A549 (cell line): ENCODE data around the gene CAMTA1. TPM values are rescaled to one million over a fixed set of nuclear protein-coding genes. Genes with fewer than 3 reads are reported as not detected.

Experiments
- ATAC-seq, 2 experiments: fragments of 200-7000 bp in 1 of 2; fragments of >200 bp in 1 of 2; cut with Nextera tagmentation in 1 of 2; cut with Tn5 transposase in 1 of 2; 3 replicates each; pipeline versions ENCODE4 v1.8.0 to v1.9.1; 2018 to 2020; ENCODE audit warnings: mild to moderate bottlenecking in 1 of 2, moderate library complexity in 1 of 2
- CTCF ChIA-PET: fragments of 300-600 bp; sonication (Branson Sonifier 250); formaldehyde crosslinking; extraction: SDS; loops from one replicate; lab custom pipeline; 2021; ENCODE audit warnings: antibody characterized with exemption, inconsistent platforms; lab: Yijun Ruan, JAX
- POLR2A ChIA-PET: fragments of 350-600 bp; formaldehyde crosslinking; extraction: SDS; loops from one replicate; lab custom pipeline; 2021; ENCODE audit warnings: antibody characterized with exemption, inconsistent platforms; lab: Yijun Ruan, JAX
- DNase-seq, 2 experiments: peaks; one replicate each; pipeline versions ENCODE4 v3.0.0 to v3.0.0-alpha.2; 2011 to 2016; ENCODE audit warnings: low read depth in 1 of 2, low spot score in 1 of 2
- FAIRE-seq: peaks from 2 replicates; lab custom pipeline; 2011; peaks lifted over from hg19 to GRCh38; lab: Jason Lieb, UNC
- H3K27ac ChIP-seq, 2 experiments: fragments of >200 bp; sonication (Bioruptor Twin); formaldehyde crosslinking; 3 replicates each; pipeline ENCODE4 v1.5.1; 2016 to 2017
- H3K4me1 ChIP-seq: fragments of >200 bp; sonication (Bioruptor Twin); formaldehyde crosslinking; 3 replicates; pipeline ENCODE4 v1.6.1; 2016
- H3K4me2 ChIP-seq: fragments of >200 bp; sonication (Bioruptor Twin); formaldehyde crosslinking; 3 replicates; pipeline ENCODE4 v1.6.1; 2016
- H3K4me3 ChIP-seq: fragments of >200 bp; sonication (Bioruptor Twin); formaldehyde crosslinking; 3 replicates; pipeline ENCODE4 v1.5.1; 2016
- H3K9me3 ChIP-seq: fragments of >200 bp; sonication (Bioruptor Twin); formaldehyde crosslinking; 3 replicates; pipeline ENCODE4 v1.6.1; 2016
- BHLHE40 ChIP-seq: IDR thresholded peaks from 2 replicates; pipeline ENCODE4 v1.6.1; 2012; ENCODE audit warnings: low read depth, low read length, inconsistent platforms
- CBX2 ChIP-seq: fragments of 200-600 bp; sonication (generic); IDR thresholded peaks from 2 replicates; pipeline ENCODE4 v1.6.1; 2016; ENCODE audit warnings: low read depth, mild to moderate bottlenecking, borderline replicate concordance
- CTCF ChIP-seq: fragments of >200 bp; sonication (Bioruptor Twin); formaldehyde crosslinking; IDR thresholded peaks from 3 replicates; pipeline ENCODE4 v1.5.1; 2016
- EHMT2 ChIP-seq: fragments of 200-600 bp; sonication (generic); IDR thresholded peaks from 2 replicates; pipeline ENCODE4 v1.6.1; 2016; ENCODE audit warnings: antibody characterized with exemption, low read depth, mild to moderate bottlenecking, moderate library complexity
- EP300 ChIP-seq, 2 experiments: fragments of >200 bp; sonication (Bioruptor Twin); formaldehyde crosslinking; IDR thresholded peaks; 2 replicates in 1 of 2; 3 replicates in 1 of 2; pipeline ENCODE4 v1.6.1; 2016 to 2017
- FOSB ChIP-seq: fragments of 250-450 bp; sonication (Bioruptor Pico); IDR thresholded peaks from 2 replicates; pipeline ENCODE4 v1.5.0; 2020; ENCODE audit warnings: mild to moderate bottlenecking, moderate library complexity
- FOXS1 ChIP-seq: fragments of 250-450 bp; sonication (Bioruptor Pico); IDR thresholded peaks from 2 replicates; pipeline ENCODE4 v1.5.0; 2020; ENCODE audit warnings: mild to moderate bottlenecking, moderate library complexity
- HMGXB4 ChIP-seq: fragments of 250-450 bp; sonication (Bioruptor Pico); IDR thresholded peaks from 2 replicates; pipeline ENCODE4 v1.5.0; 2021; ENCODE audit warnings: mild to moderate bottlenecking, moderate library complexity, borderline replicate concordance
- HOXB5 ChIP-seq: fragments of 250-450 bp; sonication (Bioruptor Pico); IDR thresholded peaks from 2 replicates; pipeline ENCODE4 v1.5.0; 2020; ENCODE audit warnings: mild to moderate bottlenecking, moderate library complexity
- JUN ChIP-seq, 2 experiments: fragments of >200 bp; sonication (Bioruptor Twin); formaldehyde crosslinking; IDR thresholded peaks; 2 replicates in 1 of 2; 3 replicates in 1 of 2; pipeline ENCODE4 v1.6.1; 2016 to 2017
- NFE2L2 ChIP-seq: fragments of 150-350 bp; conservative IDR thresholded peaks from 2 replicates; pipeline ENCODE4 v1.6.1; 2014; ENCODE audit warnings: low read length
- NPAS2 ChIP-seq: fragments of 250-450 bp; sonication (Bioruptor Pico); IDR thresholded peaks from 2 replicates; pipeline ENCODE4 v1.8.0; 2022; ENCODE audit warnings: mild to moderate bottlenecking, moderate library complexity, borderline replicate concordance
- NR3C1 ChIP-seq: fragments of >200 bp; sonication (Bioruptor Twin); formaldehyde crosslinking; IDR thresholded peaks from 3 replicates; pipeline ENCODE4 v1.6.1; 2017
- PBX3 ChIP-seq: IDR thresholded peaks from 2 replicates; pipeline ENCODE4 v1.6.1; 2012
- PHF8 ChIP-seq: fragments of 200-600 bp; sonication (generic); IDR thresholded peaks from 2 replicates; pipeline ENCODE4 v1.6.1; 2016; ENCODE audit warnings: low read depth, mild to moderate bottlenecking, antibody characterized with exemption, moderate library complexity, borderline replicate concordance
- POLR2A ChIP-seq: IDR thresholded peaks from 2 replicates; pipeline ENCODE4 v1.6.1; 2012; ENCODE audit warnings: mild to moderate bottlenecking, low read length
- POLR2AphosphoS2 ChIP-seq: conservative IDR thresholded peaks from 2 replicates; pipeline ENCODE4 v1.6.1; 2012; ENCODE audit warnings: low read length, improper control_type of control experiment, inconsistent platforms
- RAD21 ChIP-seq, 2 experiments: fragments of >200 bp in 1 of 2; sonication (Bioruptor Twin) in 1 of 2; formaldehyde crosslinking in 1 of 2; IDR thresholded peaks in 1 of 2; conservative IDR thresholded peaks in 1 of 2; 2 replicates in 1 of 2; 3 replicates in 1 of 2; pipeline ENCODE4 v1.6.1; 2012 to 2018; ENCODE audit warnings: inconsistent platforms in 1 of 2
- RARB ChIP-seq: fragments of 250-450 bp; sonication (Bioruptor Pico); IDR thresholded peaks from 2 replicates; pipeline ENCODE4 v1.8.0; 2021; ENCODE audit warnings: mild to moderate bottlenecking, moderate library complexity
- RCOR1 ChIP-seq: fragments of 150-350 bp; IDR thresholded peaks from 2 replicates; pipeline ENCODE4 v1.6.1; 2014; ENCODE audit warnings: antibody characterized with exemption, low read length, low read depth
- RFX5 ChIP-seq: fragments of 450-650 bp; IDR thresholded peaks from 2 replicates; pipeline ENCODE4 v1.7.1; 2014; ENCODE audit warnings: antibody characterized with exemption, mild to moderate bottlenecking, moderate library complexity
- RNF2 ChIP-seq: fragments of 200-600 bp; sonication (generic); IDR thresholded peaks from 2 replicates; pipeline ENCODE4 v1.6.1; 2016; ENCODE audit warnings: low read depth, mild to moderate bottlenecking, antibody characterized with exemption, moderate library complexity, borderline replicate concordance
- SMC3 ChIP-seq: fragments of >200 bp; sonication (Bioruptor Twin); formaldehyde crosslinking; IDR thresholded peaks from 3 replicates; pipeline ENCODE4 v1.6.1; 2018; ENCODE audit warnings: inconsistent platforms
- SREBF2 ChIP-seq: fragments of 450-650 bp; IDR thresholded peaks from 2 replicates; pipeline ENCODE4 v1.6.1; 2014; ENCODE audit warnings: mild to moderate bottlenecking, moderate library complexity
- TFCP2L1 ChIP-seq: fragments of 250-450 bp; sonication (Bioruptor Pico); IDR thresholded peaks from 2 replicates; pipeline ENCODE4 v1.5.0; 2021; ENCODE audit warnings: mild to moderate bottlenecking
- ZFP36 ChIP-seq: fragments of 450-650 bp; IDR thresholded peaks from 2 replicates; pipeline ENCODE4 v1.6.1; 2014; ENCODE audit warnings: borderline replicate concordance; ENCODE audit not compliant: partially characterized antibody
- ZSCAN20 ChIP-seq: fragments of 250-450 bp; sonication (Bioruptor Pico); IDR thresholded peaks from 2 replicates; pipeline ENCODE4 v1.8.0; 2022; ENCODE audit warnings: mild to moderate bottlenecking, moderate library complexity
- WGBS: methylation state at CpG from one replicate; pipeline ENCODE4 v1.1.6; 2017; ENCODE audit errors: missing lambda C conversion rate; 5-methylcytosine and 5-hydroxymethylcytosine counted together
- polyA plus RNA-seq, 4 experiments: library from polyadenylated mRNA; depleted of rRNA in 3 of 4; stranded (reverse); fragments of >200 nt; fragmentation: RNase III in 1 of 4; extraction: RNeasy Plus Mini Kit Qiagen cat#74134 plus additional on column Dnase treatment in 1 of 4; gene quantifications; 2 replicates in 3 of 4; 3 replicates in 1 of 4; pipeline ENCODE4 v1.2.3, GENCODE V29; 2011 to 2017
- TF ChIP-seq, protein P1 (sequence below): IDR thresholded peaks from 2 replicates; pipeline ENCODE4 v1.6.1; 2012; ENCODE audit warnings: low read depth, borderline replicate concordance
- TF ChIP-seq, protein P2 (sequence below): fragments of 250-450 bp; sonication (Bioruptor Pico); IDR thresholded peaks from 2 replicates; pipeline ENCODE4 v1.5.0; 2020; ENCODE audit warnings: low read depth, mild to moderate bottlenecking, moderate library complexity

The CAMTA1 gene
- polyA plus RNA-seq, 2 of the 4 experiments (the other 2 are of a cell fraction): 58.8 to 75.0 TPM

DNA sequence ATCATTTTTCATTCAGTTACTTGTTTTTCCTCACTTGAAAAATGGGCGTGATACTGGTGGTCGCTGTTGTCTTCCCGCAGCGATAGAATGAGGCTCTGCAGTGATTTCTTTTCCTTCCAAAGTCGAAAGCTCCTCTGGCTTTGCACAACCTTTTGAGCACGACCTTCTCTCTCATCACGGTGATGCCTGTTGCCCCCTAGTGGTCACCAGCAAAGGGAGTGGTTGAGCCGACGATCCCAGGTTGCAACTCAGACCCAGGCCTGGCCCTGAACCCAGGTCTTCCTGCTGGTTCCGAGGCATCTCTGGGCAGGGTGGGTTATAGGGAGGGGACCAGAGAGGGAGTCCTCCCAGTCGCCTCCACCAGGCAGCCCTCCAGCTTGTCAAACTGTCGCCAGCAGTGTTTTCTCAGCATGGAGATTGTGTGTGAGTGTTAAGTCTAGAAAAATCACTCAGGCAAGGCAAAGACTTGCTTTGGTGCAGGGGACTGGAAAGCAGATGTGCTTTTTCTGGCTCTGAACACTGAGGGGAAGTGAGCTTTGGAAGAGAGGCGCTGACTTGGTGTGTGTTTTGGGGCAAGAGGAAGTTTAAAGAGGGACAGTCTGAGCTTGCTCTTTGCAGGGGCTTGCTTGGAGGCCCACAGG, 285.3 kb downstream of the CAMTA1 start:
- WGBS: 8% methylated on average over 11 of the region's 13 CpGs
- Histone ChIP-seq H3K9me3 (no peaks in the 10 kb centered on the region), H3K4me1 (no peaks in the 10 kb centered on the region), H3K4me3 (no peak overlapping the region), H3K4me2 (peak overlapping the region; percentile 40), H3K27ac (peak overlapping the region; percentile 25 to 73; a peak in 5 of 6 replicates)
- FAIRE-seq (no peak), ATAC-seq (peak; percentile 87 to 96), DNase-seq (peak; percentile 52)
- TF ChIP-seq CTCF (peak; percentile 59), SREBF2 (no peak), PBX3 (no peak), RNF2 (no peak), SMC3 (peak; percentile 69), RAD21 (conservative IDR thresholded peaks at IDR 0.05 in 1 of 2, IDR thresholded peaks at IDR 0.05 in 1 of 2) (peak; percentile 51 to 63; a peak in 4 of 5 replicates), RARB (CRISPR knock-in tag) (no peak), RCOR1 (no peak), NR3C1 (no peak), RFX5 (no peak), NFE2L2 (no peak), NPAS2 (CRISPR knock-in tag) (no peak), BHLHE40 (no peak), ZFP36 (no peak), POLR2A (no peak), TFCP2L1 (CRISPR knock-in tag) (no peak)
- TF ChIP-seq, protein P1, sequence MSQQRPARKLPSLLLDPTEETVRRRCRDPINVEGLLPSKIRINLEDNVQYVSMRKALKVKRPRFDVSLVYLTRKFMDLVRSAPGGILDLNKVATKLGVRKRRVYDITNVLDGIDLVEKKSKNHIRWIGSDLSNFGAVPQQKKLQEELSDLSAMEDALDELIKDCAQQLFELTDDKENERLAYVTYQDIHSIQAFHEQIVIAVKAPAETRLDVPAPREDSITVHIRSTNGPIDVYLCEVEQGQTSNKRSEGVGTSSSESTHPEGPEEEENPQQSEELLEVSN: no peak
- TF ChIP-seq, protein P2, sequence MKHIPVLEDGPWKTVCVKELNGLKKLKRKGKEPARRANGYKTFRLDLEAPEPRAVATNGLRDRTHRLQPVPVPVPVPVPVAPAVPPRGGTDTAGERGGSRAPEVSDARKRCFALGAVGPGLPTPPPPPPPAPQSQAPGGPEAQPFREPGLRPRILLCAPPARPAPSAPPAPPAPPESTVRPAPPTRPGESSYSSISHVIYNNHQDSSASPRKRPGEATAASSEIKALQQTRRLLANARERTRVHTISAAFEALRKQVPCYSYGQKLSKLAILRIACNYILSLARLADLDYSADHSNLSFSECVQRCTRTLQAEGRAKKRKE (CRISPR knock-in tag): no peak
- CTCF ChIA-PET: interaction anchor here (0.6 to 3.9 kb wide), 35 partner anchors 9 to 581 kb away, joined by 3 to 30 read pairs (median 4); no protein-coding TSS in a partner anchor
- POLR2A ChIA-PET: interaction anchor here (0.7 kb wide), 1 partner anchor 108 kb away, joined by 8 read pairs; no protein-coding TSS in a partner anchor

GRCh38 chr1:7076117-7076516, 290.9 kb downstream of the CAMTA1 start:
- Histone ChIP-seq H3K4me2 (no peak overlapping the region), H3K4me3 (no peak overlapping the region), H3K27ac (no peak overlapping the region), H3K9me3 (peaks cover 20% of the 10 kb centered on the region), H3K4me1 (no peaks in the 10 kb centered on the region)
- 19% methylated on average over 5 of the region's 5 CpGs for WGBS
- FAIRE-seq (no peak), DNase-seq (no peak), ATAC-seq (no peak)
- CTCF ChIA-PET: interaction anchor here (1.4 kb wide), 1 partner anchor 9 kb away, joined by 3 read pairs; no protein-coding TSS in a partner anchor
- POLR2A ChIA-PET: no interaction called here
- TF ChIP-seq HOXB5 (CRISPR knock-in tag) (no peak), ZSCAN20 (CRISPR knock-in tag) (no peak), POLR2AphosphoS2 (no peak), CBX2 (no peak), HMGXB4 (CRISPR knock-in tag) (no peak), PBX3 (no peak), JUN (IDR thresholded peaks at IDR 0.05) (no peak), PHF8 (no peak), FOXS1 (no peak), EP300 (IDR thresholded peaks at IDR 0.05) (no peak), FOSB (CRISPR knock-in tag) (no peak), EHMT2 (no peak), NFE2L2 (no peak), RNF2 (no peak)
